AG04449 (cell line): ENCODE measurements around the gene RAB31.

ENCODE experiments used
- CTCF ChIA-PET: fragments of 350-600 bp; formaldehyde crosslinking; extraction: SDS; loops from one replicate; lab custom pipeline; 2021; ENCODE audit warnings: antibody characterized with exemption; lab: Yijun Ruan, JAX
- POLR2A ChIA-PET: fragments of 400-600, 350-600 bp; formaldehyde crosslinking; extraction: SDS; loops from one replicate; lab custom pipeline; 2020; ENCODE audit warnings: antibody characterized with exemption, inconsistent platforms; lab: Yijun Ruan, JAX
- DNase-seq: peaks from one replicate; pipeline ENCODE4 v3.0.0-alpha.2; 2010; ENCODE audit warnings: low read depth, low spot score
- H3K4me3 ChIP-seq: 2 replicates; pipeline ENCODE4 v1.5.1; 2011; ENCODE audit warnings: low read depth, mild to moderate bottlenecking, control low read depth, low read length
- TF ChIP-seq, protein P1 (sequence below): IDR thresholded peaks from one replicate; pipeline ENCODE4 v1.5.1; 2011; ENCODE audit warnings: mild to moderate bottlenecking, moderate library complexity, low read length, control low read depth, inconsistent platforms; ENCODE audit not compliant: insufficient read depth; ENCODE audit errors: missing control alignments

Gene RAB31

GRCh38 chr18:9694952-9695495 lies 13.1 kb upstream of the RAB31 start:
- POLR2A ChIA-PET = no interaction called here
- TF ChIP-seq, protein P1, sequence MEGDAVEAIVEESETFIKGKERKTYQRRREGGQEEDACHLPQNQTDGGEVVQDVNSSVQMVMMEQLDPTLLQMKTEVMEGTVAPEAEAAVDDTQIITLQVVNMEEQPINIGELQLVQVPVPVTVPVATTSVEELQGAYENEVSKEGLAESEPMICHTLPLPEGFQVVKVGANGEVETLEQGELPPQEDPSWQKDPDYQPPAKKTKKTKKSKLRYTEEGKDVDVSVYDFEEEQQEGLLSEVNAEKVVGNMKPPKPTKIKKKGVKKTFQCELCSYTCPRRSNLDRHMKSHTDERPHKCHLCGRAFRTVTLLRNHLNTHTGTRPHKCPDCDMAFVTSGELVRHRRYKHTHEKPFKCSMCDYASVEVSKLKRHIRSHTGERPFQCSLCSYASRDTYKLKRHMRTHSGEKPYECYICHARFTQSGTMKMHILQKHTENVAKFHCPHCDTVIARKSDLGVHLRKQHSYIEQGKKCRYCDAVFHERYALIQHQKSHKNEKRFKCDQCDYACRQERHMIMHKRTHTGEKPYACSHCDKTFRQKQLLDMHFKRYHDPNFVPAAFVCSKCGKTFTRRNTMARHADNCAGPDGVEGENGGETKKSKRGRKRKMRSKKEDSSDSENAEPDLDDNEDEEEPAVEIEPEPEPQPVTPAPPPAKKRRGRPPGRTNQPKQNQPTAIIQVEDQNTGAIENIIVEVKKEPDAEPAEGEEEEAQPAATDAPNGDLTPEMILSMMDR = no peak
- no peak for DNase-seq
- CTCF ChIA-PET = interaction anchor here (1.2 kb wide), 1 partner anchor 11 kb away, joined by 4 read pairs; no protein-coding TSS in a partner anchor
- H3K4me3 ChIP-seq = no peak overlapping the region

DNA sequence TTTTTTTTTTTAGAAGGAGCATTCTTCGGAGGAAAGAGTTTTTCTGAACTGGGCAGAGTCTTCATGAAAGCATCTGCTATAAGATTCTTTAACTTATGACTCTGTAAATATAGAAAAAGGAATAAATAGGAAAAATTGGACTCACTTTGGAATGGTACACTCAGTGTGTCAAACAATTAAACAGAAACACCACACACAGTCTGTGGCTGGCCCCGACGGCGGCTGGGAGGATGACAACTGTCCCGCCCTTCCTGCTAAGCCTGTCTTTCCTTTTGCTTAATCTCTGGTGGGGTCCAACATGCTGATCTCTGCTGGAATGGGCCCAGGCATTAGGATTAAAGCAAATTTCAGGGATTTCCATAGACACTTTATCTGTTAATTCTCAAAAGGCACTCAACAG lies 12.5 kb upstream of the RAB31 start:
- no peak for DNase-seq
- TF ChIP-seq, protein P1 = no peak
- POLR2A ChIA-PET = no interaction called here
- no peak overlapping the region for H3K4me3 ChIP-seq
- CTCF ChIA-PET = no interaction called here

- CTCF ChIA-PET = interaction anchor here (1.8 kb wide), 1 partner anchor 10 kb away, joined by 7 read pairs; no protein-coding TSS in a partner anchor
- POLR2A ChIA-PET = no interaction called here
Observed at GRCh38 chr18:9696112-9696511, 12.0 kb upstream of the RAB31 start.

GRCh38 chr18:9696701-9697100 lies 11.4 kb upstream of the RAB31 start:
- DNase-seq = no peak
- ChIA-PET CTCF (interaction anchor here (1.8 kb wide), 1 partner anchor 9 kb away, joined by 7 read pairs; no protein-coding TSS in a partner anchor), POLR2A (no interaction called here)
- H3K4me3 ChIP-seq = no peak overlapping the region
- TF ChIP-seq, protein P1 = no peak

More at GRCh38 chr18:9696112-9696511, 12.0 kb upstream of the RAB31 start:
- no peak for DNase-seq
- TF ChIP-seq, protein P1 = no peak
- H3K4me3 ChIP-seq = no peak overlapping the region

DNA sequence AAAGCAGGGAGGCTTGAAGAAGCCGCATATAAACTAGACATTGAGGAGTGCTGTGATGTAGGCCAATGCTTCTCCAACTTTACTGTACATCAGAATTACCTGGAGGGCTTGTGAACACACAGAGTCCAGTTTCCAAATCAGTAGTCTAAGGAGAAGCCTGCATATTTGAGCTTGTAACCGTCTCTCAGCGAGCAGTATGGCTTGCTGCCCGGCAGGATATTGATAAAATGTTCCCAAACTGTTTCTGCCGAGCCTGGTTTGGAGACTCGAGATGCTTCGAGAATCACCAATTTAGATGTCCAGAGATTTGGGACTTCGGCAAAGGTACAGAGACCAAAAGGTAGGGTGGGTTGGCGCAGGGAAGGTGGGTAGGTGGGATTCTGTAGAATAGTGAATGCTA lies 11.0 kb upstream of the RAB31 start:
- CTCF ChIA-PET = interaction anchor here (1.8 to 1.9 kb wide), 2 partner anchors 9 to 11 kb away, joined by 6 to 7 read pairs; no protein-coding TSS in a partner anchor
- TF ChIP-seq, protein P1 = no peak
- POLR2A ChIA-PET = no interaction called here

DNA sequence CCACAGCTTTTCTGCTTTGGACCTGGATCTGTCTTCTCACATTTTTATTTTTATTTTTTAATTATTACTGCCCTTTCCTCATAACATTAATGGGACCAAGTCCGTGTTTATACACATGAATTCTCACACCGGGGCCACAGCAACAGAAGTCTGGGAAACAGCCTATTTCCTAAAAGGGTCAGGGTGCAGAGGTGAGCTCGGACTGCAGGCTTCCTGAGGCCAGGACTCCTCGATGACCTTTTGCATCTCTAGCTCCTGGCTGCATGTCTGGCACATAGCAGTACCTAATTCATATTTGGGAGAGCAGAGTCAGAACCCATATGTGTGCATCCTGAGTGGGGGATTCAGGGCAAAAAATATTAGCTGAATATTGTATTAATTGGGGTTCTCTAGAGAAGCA lies 9.6 kb upstream of the RAB31 start:
- TF ChIP-seq, protein P1 = no peak
- no peak overlapping the region for H3K4me3 ChIP-seq
- DNase-seq = no peak
- ChIA-PET POLR2A (no interaction called here), CTCF (interaction anchor here (1.4 to 2.0 kb wide), 3 partner anchors 12 to 253 kb away, joined by 6 read pairs; no protein-coding TSS in a partner anchor)

More for the DNA sequence above, 11.0 kb upstream of the RAB31 start:
- DNase-seq = no peak
- H3K4me3 ChIP-seq = no peak overlapping the region
